ENCODE results near the gene CXCL6.

CXCL6 gene

DNA sequence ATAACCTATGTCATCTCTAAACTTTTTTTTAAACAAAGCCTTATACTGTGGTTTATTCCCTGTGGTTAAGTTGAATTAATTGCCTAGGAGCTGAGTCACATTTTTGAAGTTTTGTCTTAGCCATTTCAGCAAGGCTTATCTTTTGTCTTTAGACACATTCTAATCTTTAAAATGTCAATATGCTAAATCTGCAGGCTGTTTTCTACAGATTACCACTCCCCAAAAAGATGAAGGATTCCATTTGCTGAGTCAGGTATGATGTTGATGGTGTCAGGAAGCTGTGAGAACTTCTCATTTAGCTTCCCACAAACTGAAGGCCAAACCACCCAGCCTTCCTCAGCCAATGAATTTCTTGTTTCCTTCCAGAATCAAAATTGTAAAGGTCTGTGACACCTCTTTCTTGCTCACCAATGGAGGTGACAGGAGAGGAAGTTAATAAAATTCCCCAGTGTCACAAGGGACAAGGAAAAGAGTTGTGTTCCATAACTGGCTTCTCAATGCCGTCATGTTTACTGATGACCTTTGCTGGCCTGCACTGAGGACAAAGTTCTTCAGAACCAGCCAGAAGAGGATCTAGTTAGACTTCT is 3.7 kb upstream of the CXCL6 start:
- H3K79me2 ChIP-seq (ENCODE audit: insufficient read depth, low read length), result no peaks in the 10 kb centered on the region
- peaks cover 3% of the 10 kb centered on the region for H3K9me3 ChIP-seq (ENCODE audit: insufficient read depth, low read depth, low read length)
- H3K36me3 ChIP-seq (ENCODE audit: insufficient read depth, low read length), result no peaks in the 10 kb centered on the region
- H3K4me3 ChIP-seq (ENCODE audit: low read length, poor library complexity, severe bottlenecking), result peak overlapping the region; percentile 5
- no peaks in the 10 kb centered on the region for H3K27me3 ChIP-seq (ENCODE audit: insufficient read depth, low read length, poor library complexity, severe bottlenecking)
- no peak overlapping the region for H3K9ac ChIP-seq (ENCODE audit: low read depth, low read length, poor library complexity, severe bottlenecking)
- no peaks in the 10 kb centered on the region for H4K20me1 ChIP-seq (ENCODE audit: insufficient read depth, low read length, poor library complexity, severe bottlenecking)
- TF ChIP-seq EZH2phosphoT487 (IDR thresholded peaks at IDR 0.05; ENCODE audit: borderline replicate concordance), result no peak
- TF ChIP-seq, protein P1, sequence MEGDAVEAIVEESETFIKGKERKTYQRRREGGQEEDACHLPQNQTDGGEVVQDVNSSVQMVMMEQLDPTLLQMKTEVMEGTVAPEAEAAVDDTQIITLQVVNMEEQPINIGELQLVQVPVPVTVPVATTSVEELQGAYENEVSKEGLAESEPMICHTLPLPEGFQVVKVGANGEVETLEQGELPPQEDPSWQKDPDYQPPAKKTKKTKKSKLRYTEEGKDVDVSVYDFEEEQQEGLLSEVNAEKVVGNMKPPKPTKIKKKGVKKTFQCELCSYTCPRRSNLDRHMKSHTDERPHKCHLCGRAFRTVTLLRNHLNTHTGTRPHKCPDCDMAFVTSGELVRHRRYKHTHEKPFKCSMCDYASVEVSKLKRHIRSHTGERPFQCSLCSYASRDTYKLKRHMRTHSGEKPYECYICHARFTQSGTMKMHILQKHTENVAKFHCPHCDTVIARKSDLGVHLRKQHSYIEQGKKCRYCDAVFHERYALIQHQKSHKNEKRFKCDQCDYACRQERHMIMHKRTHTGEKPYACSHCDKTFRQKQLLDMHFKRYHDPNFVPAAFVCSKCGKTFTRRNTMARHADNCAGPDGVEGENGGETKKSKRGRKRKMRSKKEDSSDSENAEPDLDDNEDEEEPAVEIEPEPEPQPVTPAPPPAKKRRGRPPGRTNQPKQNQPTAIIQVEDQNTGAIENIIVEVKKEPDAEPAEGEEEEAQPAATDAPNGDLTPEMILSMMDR (conservative IDR thresholded peaks at IDR 0.05; ENCODE audit: low read length), result no peak
- no peaks in the 10 kb centered on the region for H3K9me2 ChIP-seq (replicated peaks; ENCODE audit: low read depth, low read length)
- peak overlapping the region; percentile 16; the same call in 1 of the 2 replicates for H2AFZ ChIP-seq (ENCODE audit: low read length)
- peaks cover 20% of the 10 kb centered on the region for H3K4me1 ChIP-seq (ENCODE audit: insufficient read depth, low read length, poor library complexity, severe bottlenecking)
- peak overlapping the region; percentile 39 for H3K4me2 ChIP-seq (ENCODE audit: low read depth, low read length, poor library complexity, severe bottlenecking)
- no peaks in the 10 kb centered on the region for H3F3A ChIP-seq (ENCODE audit: low read depth)

DNA sequence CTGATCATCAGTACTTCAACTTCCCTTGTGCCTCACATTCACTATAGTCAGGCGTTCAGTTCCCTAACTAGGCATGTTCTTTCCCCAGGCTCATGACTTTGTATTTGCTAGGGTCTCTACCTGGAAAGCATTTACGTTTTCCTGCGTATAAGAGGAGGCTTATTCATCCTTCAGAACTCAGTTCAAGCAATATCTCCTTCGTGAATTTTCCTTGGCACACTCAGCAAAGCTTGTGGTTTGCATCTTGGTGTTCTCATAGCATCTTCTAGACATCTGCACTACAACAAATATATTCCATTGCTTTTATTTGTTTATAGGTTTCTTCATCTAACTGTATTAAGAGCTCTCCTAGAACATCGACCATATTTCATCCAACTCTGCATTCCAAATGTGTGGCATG is 2.6 kb downstream of the CXCL6 start:
- Histone ChIP-seq H3K4me2 (ENCODE audit: low read depth, low read length, poor library complexity, severe bottlenecking) (no peak overlapping the region), H3K4me1 (ENCODE audit: insufficient read depth, low read length, poor library complexity, severe bottlenecking) (no peaks in the 10 kb centered on the region), H3K79me2 (ENCODE audit: insufficient read depth, low read length) (no peaks in the 10 kb centered on the region), H3K9ac (ENCODE audit: low read depth, low read length, poor library complexity, severe bottlenecking) (no peak overlapping the region), H2AFZ (ENCODE audit: low read length) (no peak overlapping the region), H3K36me3 (ENCODE audit: insufficient read depth, low read length) (no peaks in the 10 kb centered on the region), H4K20me1 (ENCODE audit: insufficient read depth, low read length, poor library complexity, severe bottlenecking) (no peaks in the 10 kb centered on the region), H3K27me3 (ENCODE audit: insufficient read depth, low read length, poor library complexity, severe bottlenecking) (no peaks in the 10 kb centered on the region), H3K4me3 (ENCODE audit: low read length, poor library complexity, severe bottlenecking) (no peak overlapping the region), H3K9me3 (ENCODE audit: insufficient read depth, low read depth, low read length) (no peaks in the 10 kb centered on the region), H3K9me2 (replicated peaks; ENCODE audit: low read depth, low read length) (no peaks in the 10 kb centered on the region), H3F3A (ENCODE audit: low read depth) (no peaks in the 10 kb centered on the region)
- TF ChIP-seq EZH2phosphoT487 (IDR thresholded peaks at IDR 0.05; ENCODE audit: borderline replicate concordance), result no peak
- TF ChIP-seq, protein P1 (conservative IDR thresholded peaks at IDR 0.05; ENCODE audit: low read length), result no peak

DNA sequence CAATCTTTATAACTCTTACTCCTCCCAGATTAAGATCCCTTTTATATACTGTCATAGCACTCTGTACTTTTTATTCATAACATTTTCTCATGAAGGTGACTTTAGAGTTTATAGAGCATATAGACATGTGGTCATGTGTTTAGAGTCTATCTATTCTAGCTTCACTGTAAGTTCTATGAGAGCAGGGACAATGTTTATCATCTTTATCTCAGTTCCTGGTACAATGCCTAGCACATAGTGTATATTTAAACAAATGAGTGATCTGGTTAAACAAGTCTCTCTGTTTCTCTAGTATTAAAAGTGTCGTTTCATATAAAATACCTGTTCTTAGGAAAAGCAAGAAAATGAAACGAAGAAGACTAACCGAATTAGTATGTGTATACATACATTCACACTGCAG is 3.2 kb downstream of the CXCL6 start:
- Histone ChIP-seq H4K20me1 (ENCODE audit: insufficient read depth, low read length, poor library complexity, severe bottlenecking) (no peaks in the 10 kb centered on the region), H3K9ac (ENCODE audit: low read depth, low read length, poor library complexity, severe bottlenecking) (no peak overlapping the region), H3K9me3 (ENCODE audit: insufficient read depth, low read depth, low read length) (no peaks in the 10 kb centered on the region), H3K79me2 (ENCODE audit: insufficient read depth, low read length) (no peaks in the 10 kb centered on the region), H3F3A (ENCODE audit: low read depth) (no peaks in the 10 kb centered on the region), H2AFZ (ENCODE audit: low read length) (no peak overlapping the region), H3K4me1 (ENCODE audit: insufficient read depth, low read length, poor library complexity, severe bottlenecking) (no peaks in the 10 kb centered on the region), H3K4me3 (ENCODE audit: low read length, poor library complexity, severe bottlenecking) (no peak overlapping the region), H3K4me2 (ENCODE audit: low read depth, low read length, poor library complexity, severe bottlenecking) (no peak overlapping the region), H3K36me3 (ENCODE audit: insufficient read depth, low read length) (no peaks in the 10 kb centered on the region), H3K9me2 (replicated peaks; ENCODE audit: low read depth, low read length) (no peaks in the 10 kb centered on the region), H3K27me3 (ENCODE audit: insufficient read depth, low read length, poor library complexity, severe bottlenecking) (no peaks in the 10 kb centered on the region)
- no peak for TF ChIP-seq EZH2phosphoT487 (IDR thresholded peaks at IDR 0.05; ENCODE audit: borderline replicate concordance)
- TF ChIP-seq, protein P1 (conservative IDR thresholded peaks at IDR 0.05; ENCODE audit: low read length), result no peak
